Neural progenitor cell (in vitro differentiated cells): Measurements from ENCODE around the gene UBTD2.

ENCODE experiments used
- EZH2 ChIP-seq: fragments of 200-600 bp; sonication (generic); IDR thresholded peaks from 2 replicates; pipeline ENCODE4 v1.6.1; 2017; ENCODE audit warnings: antibody characterized with exemption, mild to moderate bottlenecking, moderate library complexity
- TF ChIP-seq, protein P1 (sequence below): fragments of 200-600 bp; sonication (generic); IDR thresholded peaks from 2 replicates; pipeline ENCODE4 v1.5.1; 2017; ENCODE audit warnings: antibody characterized with exemption, mild to moderate bottlenecking

DNA sequence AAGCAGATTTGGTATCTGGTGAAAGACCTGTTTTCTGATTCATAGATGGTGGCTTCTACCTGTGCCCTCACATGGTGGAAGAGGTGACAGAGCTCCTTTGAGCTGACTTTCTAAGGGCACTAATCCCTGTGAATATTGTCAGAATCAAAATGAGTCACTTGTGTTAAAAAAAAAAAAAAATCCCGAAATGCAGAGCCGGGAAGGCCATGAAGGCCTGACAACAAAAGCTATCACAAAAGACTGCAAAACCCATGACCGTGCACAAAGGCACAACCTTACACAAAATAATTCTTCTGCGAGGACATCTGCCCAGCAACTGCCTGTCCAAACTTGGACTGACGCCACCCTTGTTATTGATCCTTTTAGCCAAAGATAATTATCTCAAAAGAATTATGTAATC lies 19.6 kb upstream of the UBTD2 start:
- TF ChIP-seq, protein P1, sequence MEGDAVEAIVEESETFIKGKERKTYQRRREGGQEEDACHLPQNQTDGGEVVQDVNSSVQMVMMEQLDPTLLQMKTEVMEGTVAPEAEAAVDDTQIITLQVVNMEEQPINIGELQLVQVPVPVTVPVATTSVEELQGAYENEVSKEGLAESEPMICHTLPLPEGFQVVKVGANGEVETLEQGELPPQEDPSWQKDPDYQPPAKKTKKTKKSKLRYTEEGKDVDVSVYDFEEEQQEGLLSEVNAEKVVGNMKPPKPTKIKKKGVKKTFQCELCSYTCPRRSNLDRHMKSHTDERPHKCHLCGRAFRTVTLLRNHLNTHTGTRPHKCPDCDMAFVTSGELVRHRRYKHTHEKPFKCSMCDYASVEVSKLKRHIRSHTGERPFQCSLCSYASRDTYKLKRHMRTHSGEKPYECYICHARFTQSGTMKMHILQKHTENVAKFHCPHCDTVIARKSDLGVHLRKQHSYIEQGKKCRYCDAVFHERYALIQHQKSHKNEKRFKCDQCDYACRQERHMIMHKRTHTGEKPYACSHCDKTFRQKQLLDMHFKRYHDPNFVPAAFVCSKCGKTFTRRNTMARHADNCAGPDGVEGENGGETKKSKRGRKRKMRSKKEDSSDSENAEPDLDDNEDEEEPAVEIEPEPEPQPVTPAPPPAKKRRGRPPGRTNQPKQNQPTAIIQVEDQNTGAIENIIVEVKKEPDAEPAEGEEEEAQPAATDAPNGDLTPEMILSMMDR = no peak
- no peak for TF ChIP-seq EZH2
